ENCODE data around the gene ARPC5L.
"Not testable (repeated sequence)": the region's sequence is repeated elsewhere in the genome, so short reads cannot be mapped to it uniquely, and the experiment has no call there.

ARPC5L gene

DNA sequence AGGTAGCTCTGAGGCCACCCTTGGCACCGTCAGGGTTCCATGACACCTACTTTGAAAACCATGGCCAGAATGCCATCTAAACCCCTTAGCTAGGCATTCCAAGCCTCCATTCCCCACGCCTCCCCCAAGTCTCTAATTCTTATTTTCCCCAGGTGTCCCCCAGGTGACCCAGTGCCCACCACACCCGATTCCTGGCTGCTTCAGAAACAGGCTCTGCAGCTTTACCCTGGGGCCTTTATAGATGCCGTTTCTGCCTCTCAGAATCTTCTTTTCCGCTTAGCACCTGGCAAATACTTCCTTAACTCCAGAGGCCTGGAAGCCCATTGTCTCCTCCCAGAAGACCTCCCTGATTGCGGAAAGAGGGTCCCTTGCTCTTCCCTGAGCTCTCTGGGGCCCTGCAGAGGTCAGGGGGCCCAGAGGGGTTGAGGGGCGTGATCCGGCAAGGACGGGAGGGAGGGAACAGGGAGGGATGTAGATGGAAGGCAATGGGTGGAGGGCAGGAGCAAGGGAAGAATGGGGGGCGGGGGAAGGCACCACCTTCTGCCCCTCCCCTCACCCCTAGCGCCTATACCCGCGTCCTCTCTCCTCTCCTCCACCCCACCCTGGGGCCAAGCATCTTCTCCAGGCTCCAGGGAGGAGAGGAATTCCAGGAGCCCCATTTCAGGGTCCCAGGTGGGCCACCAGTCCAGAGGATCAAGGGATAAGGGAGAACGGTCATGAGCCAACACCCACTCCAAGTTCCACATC lies 20.7 kb upstream of the ARPC5L start:
- DNase-seq = no peak

DNA sequence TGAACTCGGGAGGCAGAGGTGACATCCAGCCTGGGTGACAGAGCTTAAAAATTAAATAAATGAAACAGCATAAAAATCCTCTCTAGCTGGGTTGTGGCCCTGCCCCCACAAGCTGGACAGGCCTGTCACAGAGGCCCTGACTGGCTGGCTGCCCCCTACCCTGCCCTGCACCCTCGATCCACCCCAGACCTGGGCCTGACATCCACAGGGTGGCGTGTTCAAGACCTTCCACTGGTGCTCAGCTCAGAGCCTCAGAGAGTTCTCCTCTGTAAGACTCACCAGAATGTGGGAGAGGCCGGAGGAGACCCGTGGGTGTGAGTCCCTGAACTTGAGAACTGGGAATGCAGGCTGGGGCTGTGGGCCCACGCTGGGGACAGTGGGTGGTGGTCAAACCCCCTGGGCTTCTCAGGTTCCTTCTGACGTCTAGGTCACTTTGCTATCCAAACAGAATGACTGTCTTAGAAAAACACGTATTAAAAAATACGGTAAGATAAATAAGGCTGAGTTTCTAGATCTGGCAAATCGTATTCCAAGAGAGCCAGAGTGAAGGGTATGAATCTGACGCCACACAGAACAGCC lies 18.4 kb upstream of the ARPC5L start:
- DNase-seq = no peak

DNA sequence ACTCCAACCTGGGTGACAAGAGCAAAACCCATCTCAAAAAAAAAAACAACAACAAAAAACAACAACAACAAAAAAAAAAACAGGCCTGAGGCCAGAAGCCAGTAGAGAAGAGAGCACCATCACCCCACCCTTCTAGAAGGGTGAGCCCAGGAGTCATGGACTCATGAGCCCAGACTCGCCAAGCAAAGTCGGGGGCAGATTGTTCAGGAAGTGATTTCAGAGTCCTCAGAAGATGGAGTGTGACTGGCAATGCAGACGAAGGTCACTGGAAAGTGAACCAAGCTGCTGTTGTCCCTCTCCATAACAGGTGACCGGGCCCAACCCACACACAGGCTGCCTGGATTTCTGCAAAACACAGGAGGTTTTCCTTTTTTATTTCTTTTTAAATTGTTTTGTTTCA lies 17.6 kb upstream of the ARPC5L start:
- no peak for DNase-seq

DNA sequence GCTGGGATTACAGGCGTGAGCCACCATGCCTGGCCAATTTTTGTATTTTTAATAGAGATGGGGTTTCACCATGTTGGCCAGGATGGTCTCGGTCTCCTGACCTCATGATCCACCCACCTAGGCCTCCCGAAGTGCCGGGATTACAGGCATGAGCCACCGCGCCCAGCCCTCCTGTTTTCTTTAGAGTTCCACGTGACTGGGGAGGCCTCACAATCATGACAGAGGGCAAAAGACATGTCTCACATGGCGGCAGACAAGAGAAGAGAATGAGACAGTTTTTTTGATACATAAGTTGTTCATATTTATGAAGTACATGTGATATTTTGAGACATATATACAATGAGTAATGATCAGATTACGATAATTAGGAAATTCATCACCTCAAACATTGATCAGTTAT lies 15.5 kb upstream of the ARPC5L start:
- not testable (repeated sequence) for DNase-seq

DNA sequence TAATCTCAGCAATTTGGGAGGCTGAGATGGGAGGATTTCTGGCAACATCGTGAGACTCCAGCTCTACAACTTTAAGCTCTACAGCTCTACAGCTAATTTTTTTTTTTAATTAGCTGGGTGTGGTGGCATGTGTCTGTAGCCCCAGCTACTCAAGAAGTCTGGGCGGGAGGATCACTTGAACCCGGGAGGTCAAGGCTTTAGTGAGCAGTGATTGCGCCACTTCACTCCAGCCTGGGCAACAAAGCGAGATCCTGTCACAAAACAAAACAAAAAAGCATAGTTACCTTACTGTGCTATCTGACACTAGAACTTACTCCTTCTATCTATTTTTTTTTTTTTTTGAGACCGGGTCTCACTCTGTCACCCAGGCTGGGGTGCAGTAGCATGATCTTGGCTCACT lies 15.0 kb upstream of the ARPC5L start:
- DNase-seq = no peak

DNA sequence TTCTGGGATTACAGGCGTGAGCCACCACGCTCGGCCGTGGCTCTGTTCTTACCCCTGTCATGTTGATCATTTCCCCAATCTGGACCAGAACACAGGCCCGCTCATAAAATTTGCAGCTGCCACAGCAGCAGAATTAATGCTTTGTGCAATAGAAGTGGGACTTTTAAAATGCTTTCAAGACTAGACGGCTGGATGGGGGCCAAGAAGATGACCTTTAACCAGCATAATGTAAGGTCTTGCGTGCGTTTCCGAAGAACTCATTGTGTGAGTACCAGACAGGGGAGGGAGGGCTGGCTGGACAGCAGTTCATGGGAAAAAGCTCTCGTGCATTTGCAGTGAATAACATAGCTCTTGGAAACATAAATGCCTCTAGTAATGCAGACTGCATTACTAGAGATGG lies 12.1 kb upstream of the ARPC5L start:
- no peak for DNase-seq

DNA sequence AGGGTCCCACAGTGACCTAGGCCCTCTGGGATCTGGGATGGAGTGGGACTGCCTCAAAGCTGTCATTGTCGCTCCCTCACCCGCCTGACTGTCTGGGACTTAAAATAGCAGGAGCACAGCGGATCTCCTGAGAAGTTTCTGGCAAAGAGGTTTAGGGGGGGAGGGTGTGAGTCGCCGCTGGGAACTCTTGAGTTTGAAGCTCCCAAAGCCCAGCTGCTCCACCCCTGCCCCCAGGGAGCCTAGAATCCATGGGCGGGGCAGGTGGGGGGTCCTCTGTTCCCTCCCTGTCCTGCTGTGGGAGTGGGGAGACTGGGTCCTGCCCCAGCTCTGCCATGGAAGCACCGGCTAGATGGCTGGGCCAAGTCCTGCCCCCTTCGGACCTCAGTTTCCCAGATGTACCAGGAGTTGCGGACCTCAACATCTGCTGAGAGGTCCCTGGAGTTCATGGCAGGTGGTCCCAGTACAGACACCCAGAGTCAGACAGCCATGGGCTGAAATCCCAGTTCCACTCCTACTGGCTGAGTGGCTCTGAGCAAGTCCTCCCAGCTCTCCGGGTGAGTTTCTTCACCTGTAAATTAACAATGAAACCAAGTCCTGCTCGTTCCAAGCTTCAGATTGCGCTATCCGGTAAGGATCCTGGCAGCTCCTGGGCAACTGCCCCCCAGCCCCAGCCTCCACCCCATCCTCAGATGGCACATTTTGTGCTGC lies 9.7 kb upstream of the ARPC5L start:
- no peak for DNase-seq

DNA sequence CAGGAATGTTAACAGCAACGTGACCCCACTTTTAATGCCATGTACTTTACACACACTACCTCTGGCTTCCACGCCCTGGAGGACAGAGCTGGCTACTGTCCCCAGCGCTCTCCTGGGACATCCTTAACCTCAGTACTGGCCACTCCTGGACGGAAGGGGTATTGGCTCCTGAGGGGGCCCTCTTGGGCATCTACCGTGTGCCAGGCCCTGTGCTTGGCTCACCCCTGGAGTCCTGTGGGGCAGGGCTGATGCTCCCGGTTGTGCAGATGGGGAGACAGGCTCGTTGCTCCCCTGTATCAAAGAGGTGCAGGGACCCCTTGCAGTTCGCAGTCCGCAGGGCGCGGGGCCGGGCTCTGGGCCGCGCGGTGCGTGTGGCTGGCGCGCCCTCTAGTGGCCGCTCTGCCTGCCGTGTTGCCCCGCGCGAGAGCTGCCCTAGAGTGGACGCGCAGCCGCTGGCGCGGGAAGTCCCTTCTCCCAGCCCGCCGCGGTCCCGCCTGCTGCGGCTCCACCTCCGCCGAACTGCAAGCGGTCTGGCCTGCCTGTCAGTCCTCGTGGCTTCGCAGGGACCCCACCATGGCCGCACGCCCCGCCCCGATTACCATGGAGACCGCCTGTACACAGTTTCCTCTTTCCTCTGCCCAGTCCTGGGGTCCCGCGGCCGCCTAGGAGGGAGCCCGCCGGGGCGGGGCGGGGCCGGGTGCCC lies 8.9 kb upstream of the ARPC5L start, which contains the start of gene WDR38:
Gene WDR38, plus strand, starts transcription at position 632 of the 703 bp plus-strand sequence. CDS start 72 bp downstream, outside the sequence.
- DNase-seq = peak; percentile 35

DNA sequence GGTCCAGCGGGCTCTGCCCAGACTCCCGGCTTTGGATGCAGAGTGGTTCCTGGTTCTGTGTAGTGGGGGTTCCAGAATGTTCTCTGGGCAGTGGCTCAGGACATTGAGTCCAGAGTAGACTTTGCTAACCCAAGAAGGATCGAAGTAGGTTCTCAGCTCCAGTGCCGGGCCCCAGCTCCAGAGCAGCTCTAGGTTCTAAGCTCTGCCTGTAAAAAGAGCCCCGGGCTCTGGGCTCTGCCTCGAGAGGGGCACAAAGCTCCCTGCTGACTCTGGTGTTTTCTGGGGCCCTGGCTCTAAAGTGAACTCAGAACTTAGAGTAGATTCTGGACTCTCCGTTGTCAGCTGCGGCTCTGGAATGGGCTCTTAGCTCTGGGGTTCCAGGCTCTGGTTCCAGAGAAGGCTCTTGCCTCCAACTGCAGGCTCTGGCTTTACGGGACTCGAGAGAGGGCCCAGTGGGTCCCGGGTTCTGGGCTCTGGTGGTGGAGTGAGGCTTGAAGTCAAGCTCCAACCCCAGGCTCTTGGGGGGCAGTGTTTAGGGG lies 8.3 kb upstream of the ARPC5L start:
- no peak for DNase-seq

DNA sequence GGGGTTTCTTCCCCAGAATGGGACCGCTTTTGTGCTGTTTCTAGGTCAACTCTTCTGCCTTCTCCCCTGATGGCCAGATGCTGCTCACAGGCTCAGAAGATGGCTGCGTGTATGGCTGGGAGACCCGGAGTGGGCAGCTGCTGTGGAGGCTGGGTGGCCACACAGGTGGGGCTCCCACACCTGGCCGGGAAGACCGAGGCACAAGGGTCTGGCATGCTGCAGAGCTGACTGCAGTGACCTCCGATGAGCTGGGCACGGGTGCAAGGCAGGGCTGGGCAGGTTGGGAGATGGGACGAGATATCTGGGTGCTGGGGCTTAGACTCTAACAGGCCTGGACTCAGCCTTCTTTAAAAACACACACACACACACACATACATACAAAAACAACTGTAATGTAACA lies 7.8 kb upstream of the ARPC5L start:
- DNase-seq = no peak

DNA sequence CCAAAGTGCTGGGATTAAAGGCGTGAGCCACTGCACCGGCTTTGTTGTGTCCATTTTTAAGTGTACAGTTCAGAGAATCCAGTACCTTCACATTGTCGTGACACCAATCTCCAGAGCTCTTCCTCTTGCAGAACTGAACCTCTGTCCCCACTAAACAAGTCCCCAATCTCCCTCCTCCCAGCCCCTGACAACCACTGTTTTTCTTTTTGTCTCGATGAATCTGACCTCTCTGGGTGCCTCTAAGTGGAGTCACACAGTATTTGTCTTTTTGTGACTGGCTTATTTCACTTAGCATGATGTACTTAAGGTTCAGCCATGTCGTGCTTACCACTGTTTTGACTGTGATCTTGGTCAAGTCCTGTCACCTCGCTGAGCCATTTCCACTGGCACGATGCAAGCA lies 7.1 kb upstream of the ARPC5L start:
- DNase-seq = no peak

DNA sequence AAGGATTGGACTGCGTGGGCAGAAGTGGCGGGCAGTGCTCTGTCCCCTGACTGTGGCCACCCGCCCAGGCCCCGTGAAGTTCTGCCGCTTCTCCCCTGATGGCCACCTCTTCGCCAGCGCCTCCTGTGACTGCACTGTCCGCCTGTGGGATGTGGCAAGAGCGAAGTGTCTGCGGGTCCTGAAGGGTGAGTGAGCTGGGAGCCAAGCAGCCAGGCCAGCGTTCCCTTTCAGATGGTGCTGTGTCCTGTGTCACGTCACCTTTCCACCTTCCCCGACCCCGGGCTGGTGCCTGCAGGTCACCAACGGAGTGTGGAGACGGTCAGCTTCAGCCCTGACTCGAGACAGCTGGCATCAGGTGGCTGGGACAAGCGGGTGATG lies 6.4 kb upstream of the ARPC5L start:
- no peak for DNase-seq

DNA sequence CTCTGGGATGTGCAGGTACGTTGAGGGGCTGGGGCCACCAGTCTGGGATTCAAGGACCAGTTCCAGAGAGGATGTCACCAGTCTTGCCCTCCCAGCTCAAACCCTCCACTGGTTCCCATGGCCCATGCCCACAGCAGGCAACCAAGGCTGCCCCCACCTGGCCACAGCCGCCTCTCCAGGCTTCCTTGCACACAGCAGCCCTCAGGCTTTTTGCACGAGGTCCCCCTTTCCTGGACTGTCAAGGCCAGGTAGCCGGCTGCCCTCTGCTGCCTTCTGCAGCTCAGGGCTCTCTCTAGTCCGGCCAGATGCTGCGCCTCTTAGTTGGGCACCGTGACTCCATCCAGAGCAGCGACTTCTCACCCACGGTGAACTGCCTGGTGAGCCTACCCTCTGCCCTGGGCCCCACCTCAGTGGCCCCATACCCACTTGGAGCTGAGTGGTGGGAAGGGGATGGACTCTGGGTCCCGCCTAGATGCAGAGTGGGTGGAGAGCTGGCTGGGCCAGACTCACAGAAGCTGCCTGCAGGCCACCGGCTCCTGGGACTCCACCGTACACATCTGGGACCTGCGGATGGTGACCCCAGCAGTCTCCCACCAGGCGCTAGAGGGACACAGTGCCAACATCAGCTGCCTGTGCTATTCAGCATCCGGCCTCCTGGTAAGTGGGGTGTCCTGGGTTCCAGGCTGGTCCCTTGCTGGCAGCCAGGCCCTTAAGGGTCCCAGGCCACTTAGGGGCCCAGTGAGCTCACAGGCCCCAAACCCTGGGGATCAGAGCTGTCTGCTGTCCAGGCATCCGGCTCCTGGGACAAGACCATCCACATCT lies 5.8 kb upstream of the ARPC5L start:
- DNase-seq = no peak

DNA sequence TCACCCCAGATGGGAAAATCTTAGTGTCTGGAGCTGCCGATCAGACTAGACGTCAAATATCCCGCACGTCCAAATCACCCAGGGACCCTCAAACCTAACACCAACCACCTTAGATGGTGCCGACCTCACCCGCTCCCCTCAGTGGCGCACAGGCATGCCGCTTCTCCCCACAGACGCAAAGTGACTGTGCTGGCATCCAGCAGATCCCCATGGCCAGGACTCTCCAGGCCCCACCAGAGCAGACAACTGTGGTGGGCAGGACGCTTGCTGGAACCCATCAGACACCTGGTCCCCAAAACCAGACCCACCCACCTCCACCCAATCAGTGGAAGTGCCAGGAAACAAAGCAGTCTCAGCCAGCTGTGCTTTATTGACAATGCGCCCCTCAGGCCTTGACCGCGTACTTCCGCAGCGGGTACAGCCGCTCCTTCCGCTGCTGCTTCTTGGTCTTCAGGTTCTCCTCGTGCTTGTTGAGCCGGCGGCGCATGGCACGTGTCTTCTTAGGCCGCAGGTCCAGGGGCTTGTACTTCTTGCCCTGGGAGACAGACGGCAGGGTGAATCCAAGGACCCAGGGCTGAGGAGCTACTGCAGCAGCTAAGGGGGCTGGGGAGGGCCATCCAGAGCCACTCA lies 4.3 kb upstream of the ARPC5L start:
- no peak for DNase-seq

DNA sequence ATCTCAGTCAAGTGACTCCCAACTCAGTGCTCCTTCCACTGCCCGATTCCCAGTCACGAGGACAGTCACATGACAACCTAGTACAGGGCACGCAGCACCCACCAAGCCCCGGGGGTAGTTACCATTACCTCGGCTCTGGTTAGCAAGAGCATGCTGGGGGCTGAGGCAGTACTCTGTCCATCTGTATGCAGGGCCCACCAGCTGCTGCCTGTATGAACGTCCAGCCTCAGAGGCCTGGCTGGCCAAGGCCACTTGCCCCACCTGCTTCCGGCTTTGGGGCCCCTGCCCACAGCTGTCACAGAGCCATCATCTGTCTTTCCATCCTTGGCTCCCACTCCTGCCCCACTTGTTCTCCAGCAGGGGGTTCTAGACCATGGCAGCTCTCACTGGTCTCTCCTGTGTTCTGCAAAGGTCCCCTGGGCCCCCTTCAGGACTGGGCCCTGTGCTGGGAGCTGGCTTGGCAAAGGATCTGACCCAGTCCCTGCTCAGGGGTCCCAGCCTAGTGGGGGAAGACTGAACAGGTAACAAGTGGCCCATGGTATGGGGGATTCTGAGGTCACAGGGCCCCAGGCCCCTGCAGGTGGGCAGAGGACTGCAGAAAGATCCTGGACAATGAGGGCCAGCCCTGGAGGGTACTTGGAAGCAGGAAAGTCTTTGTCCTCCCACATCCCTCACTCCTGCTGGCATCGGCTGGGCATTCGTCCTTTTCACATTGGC lies 3.4 kb upstream of the ARPC5L start:
- no peak for DNase-seq

DNA sequence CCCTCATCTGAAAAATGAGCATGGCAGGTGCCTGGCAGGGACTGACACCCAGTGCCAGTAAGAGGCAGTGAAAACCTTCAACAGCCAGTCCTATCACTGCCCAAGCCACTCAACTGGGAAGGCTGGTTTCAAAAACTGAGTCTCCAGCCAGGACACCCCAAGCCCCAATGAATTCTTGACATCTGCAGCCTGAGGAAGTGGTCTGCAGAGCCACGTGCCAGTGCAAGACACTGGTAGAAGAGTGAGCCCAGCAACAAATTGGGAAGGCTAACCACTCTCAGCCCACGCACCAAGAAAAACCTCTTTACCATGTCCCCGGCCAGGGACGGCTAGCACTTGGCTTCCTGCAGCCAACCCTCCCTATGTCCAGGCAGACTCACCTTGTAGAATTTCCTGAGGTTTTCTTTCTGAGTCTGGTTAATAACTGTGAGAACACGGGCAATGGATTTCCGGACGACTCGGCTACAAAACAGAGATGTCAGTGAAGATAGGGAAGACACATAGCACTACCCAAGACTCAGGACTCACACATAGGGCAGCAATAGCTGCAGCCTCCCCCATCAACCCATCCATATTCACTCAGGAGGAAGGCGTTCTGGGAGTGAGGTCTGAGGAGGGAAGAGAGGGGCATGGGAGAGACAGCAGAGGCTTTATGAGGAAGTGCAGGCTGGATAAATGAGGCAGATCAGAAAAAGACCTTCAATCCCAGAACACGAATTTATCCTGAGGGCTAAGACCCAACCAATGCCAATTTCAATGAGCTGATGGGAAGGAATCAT lies 1.9 kb upstream of the ARPC5L start:
- DNase-seq = no peak

DNA sequence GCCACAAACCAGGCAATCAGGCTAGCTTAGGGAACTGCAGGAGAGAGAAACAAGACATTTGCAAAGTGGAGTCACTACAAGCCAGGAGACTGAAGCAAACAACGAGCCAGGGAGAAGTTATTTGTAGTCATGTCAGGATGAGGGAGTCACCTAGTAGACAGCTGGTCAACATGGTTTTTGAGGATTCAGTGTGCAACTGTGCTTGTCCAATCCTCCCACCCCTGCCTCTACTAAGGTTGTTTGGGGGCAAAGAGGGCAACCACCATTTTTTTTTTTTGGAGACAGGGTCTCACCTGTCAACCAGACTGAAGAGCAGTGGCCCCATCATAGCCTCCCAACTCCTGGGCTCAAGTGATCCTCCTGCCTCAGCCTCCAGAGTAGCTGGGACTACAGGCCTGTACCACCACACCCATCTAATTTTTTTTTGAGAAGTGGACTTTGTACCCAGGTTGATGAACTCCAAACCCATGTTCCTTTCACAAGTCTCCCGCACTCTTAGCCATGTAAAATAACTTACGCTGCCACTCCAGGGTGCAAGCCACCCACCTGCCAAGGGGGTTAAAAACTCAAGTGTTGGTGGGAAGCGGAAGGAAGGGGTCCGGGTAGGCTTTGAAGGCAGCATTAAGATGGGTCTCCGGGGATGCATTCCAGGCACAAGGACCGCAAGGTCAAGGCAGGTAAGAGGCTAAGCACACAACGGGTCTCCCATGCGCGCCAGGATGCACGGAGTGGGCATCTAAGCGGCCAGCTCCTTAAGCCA lies 1.2 kb upstream of the ARPC5L start:
- DNase-seq = no peak

DNA sequence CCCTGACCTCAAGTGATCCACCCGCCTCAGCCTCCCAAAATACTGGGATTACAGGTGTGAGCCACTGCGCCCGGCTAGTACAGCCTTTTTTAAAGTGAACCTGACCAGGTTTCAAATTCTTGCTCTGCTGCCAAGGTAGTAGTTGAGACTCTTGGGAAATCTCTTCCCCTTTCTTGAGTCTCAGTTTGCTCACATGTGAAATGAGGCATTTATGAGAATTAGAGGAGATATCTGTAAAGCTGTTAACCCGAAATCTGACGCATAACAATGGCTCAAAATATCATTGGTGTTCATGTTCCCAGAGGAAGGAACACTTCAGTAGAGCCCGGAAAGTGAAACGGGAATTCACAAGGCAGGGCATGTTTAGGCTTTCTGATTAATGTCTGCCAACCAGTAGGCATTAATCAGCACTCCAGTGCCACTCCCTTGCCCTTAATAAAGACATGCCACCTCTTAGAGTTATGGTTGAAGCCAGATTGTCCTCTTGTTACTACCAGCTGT lies 1.5 kb downstream of the ARPC5L start:
- DNase-seq = no peak

Measured in NCI-H510A (cell line).